SW480 (cell line): ENCODE measurements around the gene USP20.
A peak's percentile ranks its signal among the peaks of the same experiment; 100 is the strongest.
"Not testable (repeated sequence)": the region's sequence is repeated elsewhere in the genome, so short reads cannot be mapped to it uniquely, and the experiment has no call there.

Experiments used
- DNase-seq: peaks from one replicate; pipeline ENCODE4 v3.0.0-alpha.2; 2016; ENCODE audit warnings: low spot score

USP20 gene

GRCh38 chr9:129890718-129891299, 55.6 kb downstream of the USP20 start:
- not testable (repeated sequence) for DNase-seq

- no peak for DNase-seq
Measured at GRCh38 chr9:129891569-129891968, 56.3 kb downstream of the USP20 start.

- no peak for DNase-seq
Measured at GRCh38 chr9:129894120-129894823, 59.0 kb downstream of the USP20 start.

GRCh38 chr9:129895376-129896268, 60.4 kb downstream of the USP20 start:
- DNase-seq = no peak

- no peak for DNase-seq
Measured at GRCh38 chr9:129897263-129897662, 62.0 kb downstream of the USP20 start.

GRCh38 chr9:129898185-129898584, 62.9 kb downstream of the USP20 start:
- no peak for DNase-seq

GRCh38 chr9:129899620-129900019, 64.4 kb downstream of the USP20 start:
- no peak for DNase-seq

- DNase-seq = no peak
Measured at GRCh38 chr9:129900263-129901027, 65.2 kb downstream of the USP20 start.

GRCh38 chr9:129901993-129902739, 66.9 kb downstream of the USP20 start:
- no peak for DNase-seq

- no peak for DNase-seq
Measured at GRCh38 chr9:129902740-129903134, 67.5 kb downstream of the USP20 start.

GRCh38 chr9:129904734-129905133, 69.5 kb downstream of the USP20 start:
- DNase-seq = no peak

- DNase-seq = no peak
Measured at GRCh38 chr9:129906298-129906697, 71.0 kb downstream of the USP20 start.

- DNase-seq = no peak
Measured at GRCh38 chr9:129907201-129907600, 71.9 kb downstream of the USP20 start.

GRCh38 chr9:129908906-129909305, 73.6 kb downstream of the USP20 start:
- no peak for DNase-seq

GRCh38 chr9:129909851-129910250, 74.6 kb downstream of the USP20 start:
- DNase-seq = no peak

GRCh38 chr9:129910628-129911567, 75.6 kb downstream of the USP20 start:
- DNase-seq = peak; percentile 95

- DNase-seq = no peak
Measured at GRCh38 chr9:129914051-129914450, 78.8 kb downstream of the USP20 start.

- no peak for DNase-seq
Measured at GRCh38 chr9:129916707-129917106, 81.4 kb downstream of the USP20 start.

GRCh38 chr9:129918296-129918950, 83.2 kb downstream of the USP20 start:
- no peak for DNase-seq

- no peak for DNase-seq
Measured at GRCh38 chr9:129919277-129919676, 84.0 kb downstream of the USP20 start.
